Measurements from ENCODE around the gene LRRFIP1.

The LRRFIP1 gene

DNA sequence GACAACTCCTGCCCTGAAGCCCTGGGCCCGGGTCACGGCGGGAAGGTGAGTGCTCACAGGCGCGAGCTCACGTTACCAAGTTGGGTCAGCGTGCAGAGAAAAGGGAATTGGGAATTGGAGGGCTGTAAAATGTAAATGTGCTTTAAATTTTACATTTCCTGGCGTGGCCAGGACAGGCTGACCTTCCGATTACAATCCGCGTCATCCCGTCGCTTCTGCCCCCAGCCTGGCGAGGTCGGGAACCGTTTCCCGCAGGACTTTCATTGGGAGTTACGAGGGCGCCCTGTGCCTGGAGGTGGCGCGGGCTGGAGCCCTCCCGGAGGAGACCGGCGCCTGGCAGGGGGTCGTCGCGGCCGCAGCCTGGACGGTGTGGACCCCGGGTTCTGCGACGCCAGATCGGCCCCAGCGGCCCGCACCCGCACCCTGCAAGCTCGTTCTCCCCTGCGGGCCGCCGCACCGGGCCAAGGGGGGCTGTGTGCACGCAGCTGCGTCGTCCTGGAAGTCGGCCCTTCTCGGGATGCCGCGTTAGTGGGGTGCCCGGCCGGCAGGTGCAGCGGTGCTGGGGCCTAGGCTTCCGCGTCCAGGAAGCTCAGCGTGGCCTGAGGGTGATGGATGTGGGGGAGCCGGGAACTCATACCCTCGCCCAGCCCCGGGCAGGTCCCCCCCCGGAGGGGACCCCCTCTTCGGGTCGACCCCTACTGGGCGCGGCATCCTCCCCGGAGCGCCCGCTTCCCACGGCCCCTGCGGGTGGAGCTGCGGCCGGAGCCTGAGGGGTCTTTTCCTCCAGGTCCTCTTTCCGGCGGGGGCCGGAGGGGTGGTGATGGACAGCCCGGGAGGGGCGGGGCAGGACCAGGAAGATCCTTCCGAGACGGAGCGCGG, 63.9 kb downstream of the LRRFIP1 start:
- DNase-seq = no peak

DNA sequence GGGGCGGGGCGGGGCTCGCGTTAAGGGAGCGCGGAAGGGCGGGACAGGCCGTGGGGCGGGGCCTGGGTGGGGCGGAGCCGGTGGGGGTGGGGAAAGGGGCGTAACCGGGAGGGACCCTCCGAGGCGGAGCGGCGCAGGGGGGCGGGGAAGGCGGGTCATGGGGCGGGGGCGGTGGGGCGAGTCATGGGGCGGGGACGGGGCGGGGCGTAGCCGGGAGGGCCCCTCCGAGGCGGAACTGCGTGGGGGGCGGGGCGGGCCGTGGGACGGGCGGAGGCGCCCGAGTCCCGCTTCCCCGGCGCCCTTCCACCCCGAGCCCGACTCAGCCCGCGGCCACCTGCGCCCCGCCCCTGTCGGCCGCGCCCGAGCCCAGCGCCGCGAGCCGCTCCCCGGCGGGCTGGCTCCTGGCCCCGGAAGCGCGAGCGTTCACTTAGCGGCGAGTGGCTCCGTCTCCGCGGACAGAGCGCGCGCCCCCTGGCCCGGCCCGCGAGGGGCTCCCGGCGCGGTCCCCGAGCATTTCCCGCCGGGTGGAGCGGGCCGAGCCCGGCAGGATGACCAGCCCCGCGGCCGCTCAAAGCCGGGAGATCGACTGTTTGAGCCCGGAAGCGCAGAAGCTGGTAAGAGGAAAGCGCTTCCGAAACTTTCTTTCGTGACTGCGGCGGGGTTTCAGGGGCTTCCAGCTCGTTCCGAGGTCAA, 64.7 kb downstream of the LRRFIP1 start:
- peak; percentile 96 for DNase-seq

DNA sequence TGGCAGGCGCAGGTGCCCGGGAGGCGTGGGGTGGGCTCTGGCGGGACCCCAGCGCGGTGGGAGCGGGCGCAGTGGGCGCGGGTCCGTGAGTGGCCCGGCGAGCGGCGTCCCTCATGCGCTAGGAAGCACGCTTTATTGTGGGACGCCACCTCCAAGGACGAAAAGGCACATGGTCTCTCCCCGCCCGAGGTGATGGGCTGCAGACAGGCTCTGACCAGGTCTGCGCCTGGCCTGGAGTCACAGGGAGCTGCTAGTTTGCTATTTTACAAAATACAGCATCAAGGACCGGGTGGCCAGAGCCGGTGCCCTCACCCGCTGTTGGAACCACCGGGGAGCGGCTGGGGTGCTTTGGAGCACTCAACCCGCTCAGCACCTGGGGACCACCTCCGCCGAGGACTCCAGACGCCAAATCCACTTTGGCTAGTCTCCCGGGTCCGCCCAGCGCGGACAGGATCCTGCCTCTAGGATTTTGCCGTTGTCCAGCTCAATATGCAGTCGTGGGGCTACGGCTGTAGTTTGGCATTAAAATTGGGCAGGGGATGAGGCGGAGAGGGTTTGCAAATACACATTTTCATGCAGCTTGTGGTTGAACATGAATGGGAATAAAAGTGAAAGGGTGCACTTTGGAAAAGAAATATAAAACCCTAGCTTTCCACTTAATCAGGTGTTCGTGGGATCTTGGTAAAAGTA, 65.4 kb downstream of the LRRFIP1 start:
- DNase-seq = peak; percentile 43

DNA sequence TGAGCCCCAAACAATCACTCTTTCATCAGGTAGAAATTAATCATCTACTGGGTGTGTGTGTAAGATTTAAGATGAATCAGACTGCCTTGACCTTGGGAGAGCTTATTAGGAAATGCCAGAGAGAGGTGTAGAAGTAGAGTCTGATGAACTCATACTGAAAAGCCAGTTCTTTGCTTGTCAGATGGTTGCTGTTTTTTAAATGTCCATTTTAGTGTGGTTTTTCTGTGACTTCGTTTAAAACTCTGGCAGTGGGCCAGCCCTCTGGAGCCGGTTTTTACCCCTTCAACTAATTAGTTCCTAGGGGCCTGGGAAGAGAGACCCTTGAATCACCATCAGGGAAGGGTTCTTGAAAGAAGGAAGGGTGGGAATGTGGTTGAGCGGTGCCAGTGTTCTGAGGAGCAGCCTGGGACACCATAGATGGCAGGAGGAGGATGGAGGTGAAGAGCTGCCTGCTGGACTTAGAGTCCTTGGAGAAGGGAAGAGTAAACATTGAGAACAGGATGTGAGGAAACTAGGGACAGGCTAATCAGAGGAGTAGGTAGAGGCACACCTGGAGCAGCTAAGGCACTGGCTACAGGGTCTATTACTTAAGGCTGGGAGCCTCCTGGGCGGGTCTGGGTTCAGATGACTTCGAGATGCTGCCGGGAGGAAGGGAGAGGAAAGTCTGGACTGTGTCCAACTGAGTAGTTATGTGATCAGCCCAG, 66.1 kb downstream of the LRRFIP1 start:
- no peak for DNase-seq

DNA sequence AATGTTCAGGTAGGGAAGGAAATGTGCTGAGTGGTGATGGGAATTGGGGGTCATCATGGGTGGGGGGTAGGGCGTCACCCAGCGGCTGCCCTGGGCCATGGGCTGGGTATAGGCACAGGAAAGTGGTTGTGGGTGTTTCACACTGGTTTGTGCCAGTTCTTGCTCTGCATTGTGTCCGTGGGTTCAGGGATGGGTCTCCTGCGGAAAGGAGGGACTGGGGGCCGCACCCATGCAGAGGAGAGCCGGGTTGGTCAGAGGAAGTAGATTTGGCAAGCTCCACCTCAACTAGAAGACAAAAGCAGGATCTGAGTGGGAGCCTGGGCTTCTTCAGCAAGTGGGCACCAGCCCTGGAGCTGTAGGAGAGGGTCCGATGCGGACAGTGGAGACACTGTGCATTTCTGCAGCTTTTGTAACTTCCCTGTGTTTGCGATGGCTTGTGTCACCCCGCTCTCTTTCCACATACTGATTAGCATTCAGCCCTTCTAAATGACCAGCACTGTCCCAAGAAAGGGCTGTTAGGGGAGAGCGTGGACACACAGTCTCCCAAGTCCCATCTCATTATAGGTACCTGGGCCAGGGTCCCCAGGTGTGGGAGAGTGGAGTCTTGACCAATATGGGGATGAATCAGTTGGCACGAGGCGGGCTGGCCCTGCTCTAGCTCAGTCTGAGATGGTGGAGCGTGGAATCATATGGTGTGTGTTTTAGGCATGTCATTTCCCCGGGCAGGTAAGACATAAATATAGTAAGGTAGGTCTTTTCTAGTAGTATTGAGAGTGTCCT, 67.2 kb downstream of the LRRFIP1 start:
- DNase-seq = peak; percentile 25

DNA sequence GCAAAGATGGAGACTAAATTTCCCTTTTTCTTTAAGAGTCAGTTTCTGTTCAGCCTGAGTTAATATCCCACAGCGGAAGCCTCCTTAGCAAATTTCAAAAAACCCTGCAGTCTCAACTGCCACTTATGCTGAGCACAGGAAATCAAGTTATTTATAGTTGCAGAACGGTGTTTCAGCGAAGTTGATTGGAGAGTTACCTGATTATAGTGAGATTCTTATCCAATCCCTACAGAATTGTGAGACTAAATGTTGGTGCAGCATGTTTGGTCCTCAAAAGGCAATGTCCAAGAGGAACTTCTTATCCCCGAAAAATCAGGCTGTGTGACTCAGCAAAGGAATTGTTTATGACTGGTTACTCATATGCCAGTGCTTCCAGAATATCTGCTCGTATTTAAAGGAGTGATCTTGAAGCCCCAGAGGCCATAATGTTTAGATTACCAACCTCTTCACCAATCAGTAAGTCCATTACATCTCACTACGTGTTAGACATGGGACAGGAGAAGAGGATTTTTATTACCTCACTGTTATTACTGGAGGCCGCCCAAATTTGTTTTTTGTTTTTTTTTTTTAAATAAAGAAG, 67.9 kb downstream of the LRRFIP1 start:
- DNase-seq = no peak

DNA sequence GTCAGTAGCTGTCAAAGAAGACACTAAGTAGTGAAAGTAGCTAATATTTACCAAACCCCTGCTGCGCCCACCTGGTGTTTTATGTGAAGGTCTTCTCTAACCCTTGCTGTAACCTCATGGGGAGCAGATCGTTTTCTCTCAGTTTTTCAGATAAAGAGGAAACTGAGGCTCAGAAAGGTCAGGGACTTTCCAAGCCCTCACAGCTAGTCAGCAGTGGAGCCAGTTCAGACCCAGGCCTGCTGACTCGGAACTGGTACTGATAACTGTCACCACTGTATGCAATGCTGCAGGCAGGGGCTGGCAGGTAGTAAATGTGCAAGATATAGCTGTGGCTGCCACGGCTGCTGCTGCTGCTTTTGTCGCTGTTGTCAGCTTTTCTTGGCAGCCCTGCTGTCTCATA, 69.1 kb downstream of the LRRFIP1 start:
- no peak for DNase-seq

DNA sequence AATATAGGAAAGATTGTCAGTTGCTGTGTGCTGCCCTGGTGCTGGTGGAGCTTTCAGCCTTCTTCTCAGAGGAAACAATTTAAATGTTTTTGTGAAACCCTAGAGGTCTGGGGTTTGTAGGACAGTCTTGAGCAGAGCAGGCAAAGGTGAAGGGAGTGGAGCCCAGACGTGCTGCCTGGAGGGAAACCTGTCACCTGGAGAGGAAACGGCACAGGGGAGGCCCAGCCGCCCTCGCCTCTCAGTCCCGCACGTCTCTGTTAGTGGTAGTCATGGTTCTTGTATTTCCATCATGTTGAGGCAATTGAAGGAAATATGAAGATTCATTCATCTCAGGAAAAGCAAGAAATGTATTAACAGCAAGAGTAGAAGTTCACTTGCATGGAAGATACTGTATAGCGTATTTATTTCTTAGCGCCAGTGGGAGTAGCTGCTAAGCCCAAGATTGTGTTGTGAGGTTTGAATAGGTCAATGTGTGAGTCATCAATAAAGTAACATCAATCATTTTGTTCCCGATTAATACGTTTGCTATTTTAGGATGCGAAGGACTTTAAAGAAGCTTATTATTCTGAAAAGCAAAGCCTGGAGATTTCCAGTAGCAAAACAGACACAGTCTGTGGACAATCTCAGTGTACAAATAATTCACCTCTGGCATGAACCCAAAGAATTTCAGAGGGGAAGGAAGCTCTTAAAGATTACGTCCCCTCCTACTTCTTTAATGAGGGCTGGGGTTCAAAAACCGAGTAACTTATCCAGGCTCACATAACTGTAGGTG, 70.4 kb downstream of the LRRFIP1 start:
- DNase-seq = no peak

DNA sequence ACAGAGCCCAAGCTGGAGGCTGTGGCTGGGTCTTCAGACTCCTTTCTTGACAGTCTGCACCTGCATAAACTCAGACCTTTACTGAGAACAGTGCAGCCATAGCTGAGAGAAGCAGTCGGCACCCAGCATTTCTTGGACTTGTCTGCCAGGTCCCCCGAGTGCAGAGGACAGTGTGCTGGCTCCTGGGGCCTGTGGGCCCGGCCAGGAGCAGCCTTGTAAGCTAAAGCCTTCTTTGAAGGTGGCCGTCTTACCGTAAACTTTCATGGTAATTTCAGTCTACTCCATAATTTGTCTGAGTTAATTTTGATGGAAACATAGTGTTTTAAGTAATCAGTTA, 70.9 kb downstream of the LRRFIP1 start:
- DNase-seq = no peak

DNA sequence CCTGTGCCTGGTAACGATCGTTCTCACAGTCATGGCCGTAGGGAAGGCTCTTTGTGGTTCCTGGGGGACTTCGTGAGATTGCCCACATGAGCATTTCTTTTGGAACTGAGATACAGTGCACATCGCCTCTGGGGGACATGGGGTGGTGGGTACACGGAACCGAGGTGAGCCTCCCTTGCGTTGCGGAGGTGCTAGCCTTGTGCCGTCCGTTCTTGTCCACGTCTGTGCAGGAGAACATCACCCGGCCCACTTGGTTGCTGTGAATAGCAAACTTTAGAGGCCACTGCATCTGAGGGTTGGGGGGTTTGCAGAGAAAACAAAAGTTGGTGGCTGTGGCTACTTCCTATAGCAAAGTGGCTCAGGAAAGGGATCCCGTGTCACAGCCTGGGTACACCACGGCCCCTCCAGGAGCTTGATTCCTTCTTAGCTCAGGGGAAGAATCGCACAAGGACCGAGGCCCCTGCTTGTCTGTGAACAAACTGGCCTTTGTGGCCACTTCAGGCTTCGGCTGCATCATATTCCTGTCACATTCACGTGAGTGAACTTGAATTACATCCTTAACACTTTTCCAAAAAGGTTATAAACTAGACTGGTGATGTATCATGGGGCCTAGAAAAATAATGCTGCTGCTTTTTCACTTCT, 72.6 kb downstream of the LRRFIP1 start:
- DNase-seq = no peak

DNA sequence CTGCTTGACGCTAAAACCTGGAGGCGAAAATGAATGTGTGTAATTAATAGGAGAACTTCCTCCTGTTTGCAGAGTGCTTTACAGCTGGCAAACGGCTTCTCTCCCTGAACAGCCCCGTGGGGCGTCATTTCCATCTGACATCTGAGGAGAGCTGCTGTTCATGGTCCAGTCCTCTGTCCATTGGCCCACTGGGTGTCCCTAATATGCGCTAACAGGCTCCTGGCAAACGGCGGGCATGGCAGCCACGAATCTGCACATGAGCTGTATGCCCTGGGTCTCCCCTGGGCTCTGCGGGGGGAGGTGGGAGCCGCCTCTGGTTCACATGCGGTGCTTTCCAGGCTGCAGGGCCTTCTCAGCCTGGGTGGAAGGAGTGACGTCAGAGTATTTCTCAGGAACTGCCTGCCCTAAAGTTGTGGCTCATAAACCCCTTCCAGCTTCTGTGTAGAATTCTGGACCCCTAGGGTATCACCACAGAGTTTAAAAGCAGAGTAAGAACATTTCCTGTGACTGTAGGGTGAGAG, 73.2 kb downstream of the LRRFIP1 start:
- DNase-seq = no peak

DNA sequence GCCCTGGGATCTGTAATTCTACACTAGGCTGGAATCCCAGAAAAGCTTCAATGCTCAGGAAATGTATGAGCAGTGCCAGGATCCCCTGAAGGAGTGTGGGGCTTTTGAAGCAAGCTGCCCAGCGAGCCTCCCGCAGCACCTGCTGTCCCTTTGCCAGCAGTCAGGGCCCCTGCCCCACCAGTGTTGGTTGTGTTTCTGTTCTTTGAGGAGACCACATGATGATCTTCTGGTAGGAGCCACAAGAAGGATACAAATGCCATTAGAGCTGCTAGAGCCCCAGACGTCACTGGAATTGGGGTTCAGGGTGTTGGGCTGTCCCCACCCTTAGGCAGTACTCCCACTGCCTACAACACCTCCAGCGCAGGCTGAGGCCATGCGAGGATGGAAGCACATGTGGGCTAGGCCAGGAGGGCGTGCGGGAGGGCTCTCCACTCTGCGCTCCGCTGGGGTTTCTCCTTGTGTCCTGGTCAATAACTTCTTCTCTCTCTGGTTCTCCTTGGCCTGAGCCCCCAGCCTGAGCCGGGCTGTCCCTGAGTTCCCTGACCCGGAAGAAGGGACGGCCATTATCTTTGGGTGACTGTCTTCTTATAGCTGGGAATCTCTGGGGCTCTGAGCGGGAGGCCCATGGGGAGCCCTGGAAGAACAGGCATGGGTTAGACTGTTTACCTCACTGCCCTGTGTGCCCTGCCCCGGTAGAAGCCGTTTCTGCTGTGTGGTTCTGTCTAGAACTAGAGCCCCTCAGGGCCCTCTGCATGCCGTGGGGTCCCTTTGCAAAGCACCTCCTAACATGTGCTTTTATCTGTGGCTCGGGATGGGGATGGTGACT, 73.9 kb downstream of the LRRFIP1 start:
- no peak for DNase-seq

DNA sequence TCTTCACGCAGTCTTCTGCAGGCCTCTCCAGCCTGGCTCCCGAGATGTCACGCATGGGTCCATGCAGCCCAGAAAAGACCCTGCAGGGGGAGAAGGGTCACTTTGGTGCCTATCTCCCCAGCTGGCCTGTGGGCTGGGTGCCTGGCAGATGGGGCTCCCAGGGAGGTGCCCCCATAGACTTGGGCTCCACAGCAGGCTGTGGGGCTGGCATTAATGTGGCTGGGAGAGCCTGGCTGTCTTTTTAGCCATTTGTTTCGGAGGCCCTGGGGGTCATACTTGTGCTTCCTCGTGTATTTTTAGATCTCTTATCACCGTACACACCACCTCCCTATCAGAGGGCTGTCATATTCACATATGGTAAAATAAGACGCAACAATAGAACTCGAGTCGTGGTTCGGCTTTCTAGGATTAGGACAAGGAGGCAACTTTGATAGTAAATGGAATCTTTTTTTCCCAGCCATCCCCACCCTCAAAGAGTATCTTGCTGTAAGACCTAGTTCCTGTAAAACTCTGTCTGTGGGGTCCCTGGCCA, 74.5 kb downstream of the LRRFIP1 start:
- no peak for DNase-seq

DNA sequence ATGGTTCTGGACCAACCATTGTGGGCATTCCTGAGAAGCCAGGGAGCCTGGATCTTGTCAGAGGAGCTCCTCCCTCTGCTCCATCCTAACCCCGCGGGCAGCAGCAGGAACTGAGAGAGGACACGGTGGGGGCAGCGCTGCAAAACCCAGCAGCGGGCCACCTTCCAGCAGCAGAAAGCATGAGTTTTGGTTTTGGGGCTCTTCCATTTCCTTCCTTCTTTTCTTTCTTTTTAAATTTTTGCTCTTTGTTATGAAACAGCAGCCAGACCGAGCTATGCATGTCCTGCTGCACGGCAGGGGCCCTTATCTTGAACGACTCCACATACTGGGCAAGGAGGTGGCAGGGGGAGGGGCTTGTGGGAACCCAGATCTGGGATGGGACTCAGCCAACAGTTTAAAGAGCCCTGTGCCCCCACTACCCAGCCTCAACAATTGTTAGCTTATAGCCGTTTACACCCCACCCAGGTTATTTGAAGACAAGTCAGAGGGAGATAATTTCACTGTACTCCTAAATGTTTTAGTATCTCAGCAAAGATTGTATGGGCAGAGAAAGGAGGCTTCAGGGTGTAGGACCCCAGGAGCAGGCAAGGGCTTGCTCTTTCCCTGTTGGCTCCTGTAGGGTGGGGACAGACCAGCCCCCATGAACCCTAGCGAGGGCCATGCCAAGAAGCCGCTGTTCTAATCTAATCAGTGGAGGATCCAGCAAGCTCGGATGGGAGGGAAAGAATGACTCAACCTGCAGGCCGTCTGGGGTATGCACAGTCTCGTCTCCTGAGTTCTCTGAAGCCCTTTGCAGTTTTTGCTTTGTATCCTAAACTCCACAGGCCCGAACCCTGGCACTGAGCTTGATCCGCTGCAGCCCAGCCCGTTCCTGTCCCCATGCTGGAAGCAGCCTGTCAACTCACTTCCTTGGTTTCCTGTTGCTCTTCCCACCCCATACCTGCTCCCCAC, 75.3 kb downstream of the LRRFIP1 start:
- DNase-seq = no peak

DNA sequence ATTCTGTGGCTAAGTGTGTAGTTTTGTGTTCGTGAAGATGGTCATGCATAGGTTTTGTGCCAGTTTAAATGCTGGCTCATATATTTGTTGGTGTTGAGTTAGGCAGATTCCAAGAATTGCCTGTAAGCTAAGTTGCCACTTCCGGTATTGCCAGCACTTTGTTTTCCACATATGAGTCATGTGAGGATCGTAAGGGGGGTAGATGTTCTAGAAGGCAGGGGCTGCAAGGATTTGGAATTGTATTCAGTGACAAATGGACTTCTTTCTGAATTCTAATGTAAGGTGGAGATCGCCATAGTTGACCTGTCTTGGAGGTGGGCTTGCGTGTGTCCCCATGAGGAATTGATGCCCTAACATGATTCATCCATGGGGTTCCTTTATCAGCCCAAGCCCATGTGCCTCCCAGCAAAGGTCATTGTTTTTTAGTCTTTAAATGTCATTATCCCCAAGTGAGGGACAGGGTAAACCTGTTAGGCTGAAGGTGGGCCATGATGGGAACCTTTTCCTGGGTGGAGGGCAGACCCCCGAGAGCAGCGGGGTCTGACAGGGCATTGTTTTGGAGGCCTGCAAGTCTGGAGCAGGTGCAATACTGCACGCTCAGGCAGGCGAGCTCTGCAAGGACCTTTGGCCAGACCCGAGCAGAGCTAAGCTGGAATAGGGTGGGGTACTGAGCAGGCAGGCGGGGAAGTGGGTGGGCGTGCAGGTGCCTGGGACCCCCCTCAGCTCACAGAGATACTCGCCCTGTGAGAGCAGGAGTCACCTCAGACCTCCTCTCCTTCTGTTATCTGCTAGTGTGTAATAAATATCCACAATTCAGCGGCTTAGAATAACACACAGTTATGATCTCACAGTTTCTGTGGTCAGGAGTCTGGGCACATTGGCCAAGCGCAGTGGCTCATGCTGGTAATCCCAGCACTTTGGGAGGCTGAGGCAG, 77.4 kb downstream of the LRRFIP1 start:
- no peak for DNase-seq

DNA sequence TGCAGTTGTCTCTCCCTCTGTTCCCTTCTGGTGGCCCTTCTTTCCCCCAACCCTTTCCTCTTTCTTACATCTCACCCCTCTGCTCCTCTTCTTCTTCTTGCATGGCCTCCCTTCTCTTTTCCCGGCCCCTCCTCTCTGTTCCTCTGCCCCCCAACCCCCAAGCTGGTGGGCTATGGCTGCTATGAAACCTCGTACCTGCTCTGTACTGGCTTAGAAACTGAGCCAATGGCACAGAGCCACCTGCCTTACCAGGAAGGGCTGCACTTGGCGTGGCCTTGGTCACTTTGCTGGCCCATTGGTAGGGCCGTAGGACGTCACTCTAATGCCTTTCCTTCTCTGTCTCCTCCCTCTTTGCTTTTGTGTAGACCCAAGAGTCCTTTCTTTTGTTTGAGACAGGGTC, 78.9 kb downstream of the LRRFIP1 start:
- DNase-seq = no peak

DNA sequence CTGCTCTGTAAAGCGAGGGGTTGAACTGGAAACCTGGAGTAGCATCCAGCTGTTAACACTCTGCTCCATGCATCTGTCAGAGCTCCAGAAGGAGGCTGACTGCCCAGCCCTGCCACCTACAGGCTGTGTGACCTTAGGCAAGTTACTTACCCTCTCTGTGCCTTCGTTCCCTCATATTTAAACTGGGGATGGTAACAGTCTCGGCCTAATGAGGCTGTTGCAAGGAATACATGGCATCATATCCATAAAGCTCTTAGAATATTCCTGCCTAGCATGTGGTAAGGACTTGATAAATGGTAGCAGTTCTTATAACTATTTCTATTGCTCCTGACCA, 80.6 kb downstream of the LRRFIP1 start:
- DNase-seq = no peak
